Prostate gland (tissue), 2 donors: ENCODE data around the gene OR4K17. TPM values are rescaled to one million over a fixed set of nuclear protein-coding genes. Genes with fewer than 3 reads are reported as not detected.

Experiments used
- DNase-seq: peaks from one replicate; pipeline ENCODE4 v3.0.0-alpha.2; 2019; ENCODE audit warnings: low spot score
- H3K27ac ChIP-seq, 2 donors: fragments of 200-600 bp; sonication (generic); 2 replicates each; pipeline ENCODE4 v1.5.1; 2017 to 2019
- H3K27me3 ChIP-seq: fragments of 200-600 bp; sonication (generic); replicated peaks from 2 replicates; pipeline ENCODE4 v1.5.1; 2019; ENCODE audit not compliant: insufficient read depth
- H3K36me3 ChIP-seq, 2 donors: fragments of 200-600 bp; sonication (generic); 1 replicate in 1 of 2; 2 replicates in 1 of 2; pipeline versions ENCODE4 v1.5.1 to v1.8.1; 2017 to 2019
- H3K4me1 ChIP-seq: fragments of 200-600 bp; sonication (generic); replicated peaks from 2 replicates; pipeline ENCODE4 v1.5.1; 2019
- H3K4me3 ChIP-seq, 2 donors: fragments of 200-600 bp; sonication (generic); 2 replicates each; pipeline ENCODE4 v1.5.1; 2017 to 2019
- H3K9me3 ChIP-seq: fragments of 200-600 bp; sonication (generic); 2 replicates; pipeline ENCODE4 v1.5.1; 2017
- CTCF ChIP-seq, 4 experiments: fragments of 200-600 bp in 2 of 4; fragments of 450-650 bp in 2 of 4; sonication (generic) in 2 of 4; IDR thresholded peaks; 1 replicate in 3 of 4; 2 replicates in 1 of 4; pipeline ENCODE4 v1.5.1; 2016 to 2019; ENCODE audit warnings: antibody characterized with exemption in 4 of 4, mild to moderate bottlenecking in 2 of 4, moderate library complexity in 2 of 4
- POLR2A ChIP-seq: fragments of 450-650 bp; IDR thresholded peaks from one replicate; pipeline ENCODE4 v1.6.1; 2016; ENCODE audit warnings: antibody characterized with exemption, mild to moderate bottlenecking
- POLR2AphosphoS5 ChIP-seq: sonication (generic); formaldehyde crosslinking; IDR thresholded peaks from one replicate; pipeline ENCODE4 v1.6.1; 2017; ENCODE audit warnings: antibody characterized with exemption
- WGBS: methylation state at CpG from one replicate; pipeline ENCODE4 v1.1.5; 2018; 5-methylcytosine and 5-hydroxymethylcytosine counted together
- intact Hi-C: fragments of 100-400 bp; cut with DNase I; formaldehyde crosslinking; loops from one replicate; pipeline ENCODE4 v1.14.2; 2022
- total RNA-seq, 2 donors: library from RNA; depleted of rRNA; stranded (reverse); fragments of >200 nt; gene quantifications; one replicate each; pipeline ENCODE4 v1.1.0, GENCODE V29; 2016

Gene OR4K17
- total RNA-seq, 2 donors from 2014 or later, result not detected

GRCh38 chr14:20118795-20119194 lies 8.3 kb downstream of the OR4K17 start:
- DNase-seq, result no peak
- Histone ChIP-seq H3K9me3 (no peaks in the 10 kb centered on the region), H3K4me3 (no peak overlapping the region), H3K36me3 (no peaks in the 10 kb centered on the region), H3K4me1 (no peaks in the 10 kb centered on the region), H3K27me3 (no peaks in the 10 kb centered on the region), H3K27ac (no peak overlapping the region)
- 86% methylated on average over 5 of the region's 5 CpGs for WGBS
- intact Hi-C loops, result no loop called here
- TF ChIP-seq CTCF (IDR thresholded peaks at IDR 0.05) (no peak), POLR2A (no peak)

GRCh38 chr14:20138520-20138919 lies 28.0 kb downstream of the OR4K17 start, which contains the start of gene OR4N5:
OR4N5 (plus strand) TSS chr14:20138820; CDS start chr14:20143736, 4,916 bp downstream.
- 83% methylated on average over 2 of the region's 2 CpGs for WGBS
- Histone ChIP-seq H3K27ac (no peak within 1 kb of the TSS), H3K27me3 (no peaks in the 10 kb centered on the region), H3K36me3 (no peaks in the 10 kb centered on the region), H3K9me3 (no peaks in the 10 kb centered on the region), H3K4me3 (no peak within 1 kb of the TSS), H3K4me1 (no peaks in the 10 kb centered on the region)
- intact Hi-C loops, result no loop called here
- no peak for DNase-seq
- TF ChIP-seq POLR2A, result no peak
- TF ChIP-seq CTCF (IDR thresholded peaks at IDR 0.05), result no peak
- TF ChIP-seq POLR2AphosphoS5, result no peak

- intact Hi-C loops, result no loop called here
- Histone ChIP-seq H3K4me1 (no peaks in the 10 kb centered on the region), H3K9me3 (no peaks in the 10 kb centered on the region), H3K4me3 (no peak overlapping the region), H3K27ac (no peak overlapping the region), H3K36me3 (no peaks in the 10 kb centered on the region), H3K27me3 (no peaks in the 10 kb centered on the region)
- no peak for DNase-seq
- no peak for TF ChIP-seq POLR2A
- no peak for TF ChIP-seq POLR2AphosphoS5
- TF ChIP-seq CTCF (IDR thresholded peaks at IDR 0.05), result no peak
- 23% methylated on average over 7 of the region's 7 CpGs for WGBS
Observed at GRCh38 chr14:20143911-20144310, 33.4 kb downstream of the OR4K17 start.

- no peaks in the 10 kb centered on the region for H3K4me1 ChIP-seq
- no peak overlapping the region for H3K27ac ChIP-seq
- H3K9me3 ChIP-seq, result no peaks in the 10 kb centered on the region
- 58% methylated on average over 1 of the region's 1 CpG for WGBS
- intact Hi-C loops, result no loop called here
- TF ChIP-seq POLR2AphosphoS5 (no peak), POLR2A (no peak), CTCF (IDR thresholded peaks at IDR 0.05) (no peak)
- H3K36me3 ChIP-seq, result no peaks in the 10 kb centered on the region
- no peak overlapping the region for H3K4me3 ChIP-seq
- H3K27me3 ChIP-seq, result no peaks in the 10 kb centered on the region
- no peak for DNase-seq
Observed at GRCh38 chr14:20144820-20145219, 34.3 kb downstream of the OR4K17 start.

GRCh38 chr14:20164462-20164861 lies 53.9 kb downstream of the OR4K17 start:
- H3K36me3 ChIP-seq, result no peaks in the 10 kb centered on the region
- H3K9me3 ChIP-seq, result no peaks in the 10 kb centered on the region
- H3K4me3 ChIP-seq, result no peak overlapping the region
- no peaks in the 10 kb centered on the region for H3K4me1 ChIP-seq
- TF ChIP-seq CTCF (IDR thresholded peaks at IDR 0.05) (no peak), POLR2A (no peak)
- DNase-seq, result no peak
- intact Hi-C loops, result no loop called here
- H3K27me3 ChIP-seq, result no peaks in the 10 kb centered on the region
- no peak overlapping the region for H3K27ac ChIP-seq
